Liver (tissue), 9 donors: Measurements from ENCODE around the gene ST7. TPM values are rescaled to one million over a fixed set of nuclear protein-coding genes. Genes with fewer than 3 reads are reported as not detected.

Source experiments
- DNase-seq: peaks from one replicate; pipeline ENCODE4 v3.0.0-alpha.2; 2017; ENCODE audit warnings: low spot score
- H3K27ac ChIP-seq, 2 donors: one replicate each; pipeline ENCODE4 v1.7.0; 2013; ENCODE audit warnings: inconsistent platforms in 2 of 2, low read length in 2 of 2, control low read depth in 1 of 2, low read depth in 1 of 2, mild to moderate bottlenecking in 1 of 2
- H3K27me3 ChIP-seq, 4 donors: one replicate each; pipeline versions ENCODE4 v1.6.1 to v1.7.0; 2013; ENCODE audit warnings: low read length in 3 of 4, inconsistent platforms in 1 of 4, mild to moderate bottlenecking in 1 of 4, moderate library complexity in 1 of 4; ENCODE audit not compliant: control insufficient read depth in 4 of 4, insufficient read depth in 4 of 4
- H3K36me3 ChIP-seq, 4 donors: one replicate each; pipeline versions ENCODE4 v1.6.1 to v1.7.0; 2013; ENCODE audit warnings: low read length in 3 of 4, mild to moderate bottlenecking in 3 of 4, low read depth in 1 of 4, moderate library complexity in 1 of 4; ENCODE audit not compliant: control insufficient read depth in 4 of 4, insufficient read depth in 3 of 4
- H3K4me1 ChIP-seq, 4 donors: one replicate each; pipeline versions ENCODE4 v1.6.1 to v1.7.0; 2013; ENCODE audit warnings: low read length in 3 of 4, mild to moderate bottlenecking in 3 of 4, moderate library complexity in 1 of 4; ENCODE audit not compliant: control insufficient read depth in 4 of 4, insufficient read depth in 4 of 4
- H3K4me3 ChIP-seq, 3 donors: one replicate each; pipeline versions ENCODE4 v1.6.1 to v1.7.0; 2013; ENCODE audit warnings: low read length in 3 of 3, control low read depth in 1 of 3, low read depth in 1 of 3, mild to moderate bottlenecking in 1 of 3
- H3K9ac ChIP-seq, 2 donors: one replicate each; pipeline ENCODE4 v1.7.0; 2013; ENCODE audit warnings: low read length in 2 of 2, mild to moderate bottlenecking in 2 of 2, moderate library complexity in 2 of 2, control low read depth in 1 of 2, low read depth in 1 of 2
- H3K9me3 ChIP-seq, 4 donors: one replicate each; pipeline versions ENCODE4 v1.6.1 to v1.7.0; 2013; ENCODE audit warnings: low read length in 3 of 4; ENCODE audit not compliant: control insufficient read depth in 4 of 4
- ATF3 ChIP-seq: IDR thresholded peaks from 2 replicates; pipeline ENCODE4 v1.6.1; 2016; ENCODE audit warnings: antibody characterized with exemption
- CTCF ChIP-seq: fragments of 150-350 bp; IDR thresholded peaks from 2 replicates; pipeline ENCODE4 v1.5.1; 2017; ENCODE audit warnings: improper control_type of control experiment, low read depth, low read length; ENCODE audit not compliant: missing input control
- EGR1 ChIP-seq, 2 donors: IDR thresholded peaks; 2 replicates each; pipeline ENCODE4 v1.6.1; 2016 to 2018; ENCODE audit warnings: antibody characterized with exemption in 2 of 2, low read depth in 2 of 2
- FOXA1 ChIP-seq: IDR thresholded peaks from 2 replicates; pipeline ENCODE4 v1.6.1; 2016; ENCODE audit warnings: antibody characterized with exemption
- FOXA2 ChIP-seq: IDR thresholded peaks from 2 replicates; pipeline ENCODE4 v1.6.1; 2016; ENCODE audit warnings: antibody characterized with exemption
- HNF4A ChIP-seq, 2 donors: conservative IDR thresholded peaks; 2 replicates each; pipeline ENCODE4 v1.6.1; 2016; ENCODE audit warnings: antibody characterized with exemption in 2 of 2, mild to moderate bottlenecking in 2 of 2
- HNF4G ChIP-seq: IDR thresholded peaks from 2 replicates; pipeline ENCODE4 v1.6.1; 2016; ENCODE audit warnings: antibody characterized with exemption
- JUND ChIP-seq, 2 donors: IDR thresholded peaks; 2 replicates each; pipeline ENCODE4 v1.6.1; 2016; ENCODE audit warnings: antibody characterized with exemption in 2 of 2
- MAX ChIP-seq: IDR thresholded peaks from 2 replicates; pipeline ENCODE4 v1.6.1; 2016; ENCODE audit warnings: antibody characterized with exemption
- NR2F2 ChIP-seq: IDR thresholded peaks from 2 replicates; pipeline ENCODE4 v1.6.1; 2016; ENCODE audit warnings: antibody characterized with exemption
- RAD21 ChIP-seq, 2 donors: IDR thresholded peaks; 2 replicates each; pipeline ENCODE4 v1.6.1; 2016; ENCODE audit warnings: antibody characterized with exemption in 2 of 2, mild to moderate bottlenecking in 2 of 2
- REST ChIP-seq: IDR thresholded peaks from 2 replicates; pipeline ENCODE4 v1.6.1; 2016; ENCODE audit warnings: antibody characterized with exemption, mild to moderate bottlenecking
- RXRA ChIP-seq, 2 donors: IDR thresholded peaks; 2 replicates each; pipeline ENCODE4 v1.6.1; 2017 to 2018; ENCODE audit warnings: antibody characterized with exemption in 2 of 2, mild to moderate bottlenecking in 1 of 2
- SP1 ChIP-seq: IDR thresholded peaks from 2 replicates; pipeline ENCODE4 v1.6.1; 2018; ENCODE audit warnings: antibody characterized with exemption, mild to moderate bottlenecking
- TAF1 ChIP-seq: conservative IDR thresholded peaks from 2 replicates; pipeline ENCODE4 v1.6.1; 2016; ENCODE audit warnings: antibody characterized with exemption, mild to moderate bottlenecking
- YY1 ChIP-seq: IDR thresholded peaks from 2 replicates; pipeline ENCODE4 v1.6.1; 2016; ENCODE audit warnings: antibody characterized with exemption, mild to moderate bottlenecking
- ZBTB33 ChIP-seq: IDR thresholded peaks from 2 replicates; pipeline ENCODE4 v1.6.1; 2016; ENCODE audit warnings: antibody characterized with exemption
- WGBS: extraction: QIAGEN DNeasy Blood & Tissue Kit; methylation state at CpG from one replicate; pipeline ENCODE4 v1.1.7; 2013; 5-methylcytosine and 5-hydroxymethylcytosine counted together
- polyA plus RNA-seq, 2 donors: library from polyadenylated mRNA; stranded (reverse) in 1 of 2; unstranded in 1 of 2; fragments of 200-250 nt in 1 of 2; fragments of >200 nt in 1 of 2; fragmentation: Nextera tagmentation in 1 of 2; extraction: Ambion mirVana in 1 of 2; gene quantifications; one replicate each; pipeline versions ENCODE4 v1.2.1 to v1.2.3, GENCODE V29; 2013 to 2015
- total RNA-seq, 2 donors: library from RNA; depleted of rRNA; stranded (reverse); fragments of >200 nt; gene quantifications; one replicate each; pipeline ENCODE4 v1.2.3, GENCODE V29; 2014
- donor health status: healthy.
- donor health status: healthy.
- donor health status: healthy.
- donor health status: healthy.
- donor health status: healthy.

ST7 gene
- total and polyA plus RNA-seq, 4 donors = 13.5 to 30.7 (median 22.6) TPM

GRCh38 chr7:117139397-117139984 lies 186.2 kb downstream of the ST7 start:
- Histone ChIP-seq H3K4me3 (no peak overlapping the region), H3K36me3 (peaks cover 0 to 16% (median 3%) of the 10 kb centered on the region in 4 donors), H3K27me3 (no peaks in the 10 kb centered on the region), H3K4me1 (no peaks in the 10 kb centered on the region), H3K9ac (no peak overlapping the region), H3K9me3 (no peaks in the 10 kb centered on the region), H3K27ac (no peak overlapping the region)
- no peak for TF ChIP-seq TAF1
- no peak for TF ChIP-seq EGR1 (IDR thresholded peaks at IDR 0.05; ENCODE audit: low read depth in 2 of 2)
- TF ChIP-seq RXRA (IDR thresholded peaks at IDR 0.05) = no peak
- TF ChIP-seq NR2F2 = no peak
- TF ChIP-seq REST = no peak
- no peak for TF ChIP-seq ATF3
- no peak for TF ChIP-seq HNF4G
- no peak for TF ChIP-seq CTCF
- no peak for TF ChIP-seq FOXA1
- no peak for TF ChIP-seq FOXA2
- no peak for TF ChIP-seq MAX
- TF ChIP-seq ZBTB33 = no peak
- no peak for TF ChIP-seq SP1
- no peak for TF ChIP-seq YY1
- TF ChIP-seq HNF4A (conservative IDR thresholded peaks at IDR 0.05) = no peak
- WGBS = 87% methylated on average over 3 of the region's 3 CpGs
- DNase-seq = no peak

- Histone ChIP-seq H3K4me1 (no peaks in the 10 kb centered on the region), H3K27me3 (no peaks in the 10 kb centered on the region), H3K4me3 (no peak overlapping the region), H3K36me3 (peaks cover 0 to 13% (median 3%) of the 10 kb centered on the region in 4 donors), H3K27ac (no peak overlapping the region), H3K9me3 (no peaks in the 10 kb centered on the region), H3K9ac (no peak overlapping the region)
- 73% methylated on average over 3 of the region's 3 CpGs for WGBS
- no peak for DNase-seq
- no peak for TF ChIP-seq FOXA2
- no peak for TF ChIP-seq YY1
- no peak for TF ChIP-seq RXRA (IDR thresholded peaks at IDR 0.05)
- no peak for TF ChIP-seq CTCF
- TF ChIP-seq EGR1 (IDR thresholded peaks at IDR 0.05; ENCODE audit: low read depth in 2 of 2) = no peak
- no peak for TF ChIP-seq TAF1
- no peak for TF ChIP-seq MAX
- TF ChIP-seq HNF4A (conservative IDR thresholded peaks at IDR 0.05) = no peak
- TF ChIP-seq ZBTB33 = no peak
- no peak for TF ChIP-seq HNF4G
- TF ChIP-seq JUND (IDR thresholded peaks at IDR 0.05) = no peak
- TF ChIP-seq RAD21 (IDR thresholded peaks at IDR 0.05) = no peak
- TF ChIP-seq SP1 = no peak
- TF ChIP-seq NR2F2 = no peak
- no peak for TF ChIP-seq ATF3
These were observed 187.6 kb downstream of the ST7 start for GRCh38 chr7:117140921-117141320.
